Stimulated activated naive CD8-positive, alpha-beta T cell treated with anti-CD3 and anti-CD28 coated beads, Interleukin-15, amount 100 ng/mL, for 72 hours (primary cell): ENCODE results near the gene MEDAG.

Source experiments
- ATAC-seq: fragments of 150-1000 bp; cut with Tn5 transposase; 2 replicates; pipeline ENCODE4 v1.10.0; 2021; ENCODE audit warnings: mild to moderate bottlenecking, moderate library complexity
- DNase-seq, 2 donors: peaks; one replicate each; pipeline ENCODE4 v3.0.0; 2021 to 2022
- H3K27ac Mint-ChIP-seq, 2 donors: one replicate each; pipeline ENCODE4 v1.8.0; 2022; ENCODE audit warnings: mild to moderate bottlenecking in 2 of 2, mixed read lengths in 2 of 2, moderate library complexity in 2 of 2
- H3K27me3 Mint-ChIP-seq: one replicate; pipeline ENCODE4 v1.8.0; 2022; ENCODE audit warnings: mixed read lengths
- H3K4me1 Mint-ChIP-seq: one replicate; pipeline ENCODE4 v1.8.0; 2022; ENCODE audit warnings: mild to moderate bottlenecking, mixed read lengths
- H3K4me3 Mint-ChIP-seq, 2 donors: one replicate each; pipeline ENCODE4 v1.8.0; 2022; ENCODE audit warnings: mild to moderate bottlenecking in 2 of 2, mixed read lengths in 2 of 2, moderate library complexity in 1 of 2
- H3K9me3 Mint-ChIP-seq, 2 donors: one replicate each; pipeline ENCODE4 v1.8.0; 2022; ENCODE audit warnings: mixed read lengths in 2 of 2

MEDAG gene

GRCh38 chr13:30957258-30957943, 51.3 kb downstream of the MEDAG start:
- DNase-seq, result no peak
- H3K9me3 Mint-ChIP-seq, result peaks cover 12 to 25% of the 10 kb centered on the region in 2 donors
- H3K4me3 Mint-ChIP-seq, result no peak overlapping the region
- no peak for ATAC-seq
- no peak overlapping the region for H3K27ac Mint-ChIP-seq
- H3K27me3 Mint-ChIP-seq, result peaks cover 42% of the 10 kb centered on the region
- no peaks in the 10 kb centered on the region for H3K4me1 Mint-ChIP-seq

- no peak for DNase-seq
- H3K4me3 Mint-ChIP-seq, result no peak overlapping the region
- no peaks in the 10 kb centered on the region for H3K4me1 Mint-ChIP-seq
- H3K27ac Mint-ChIP-seq, result no peak overlapping the region
- no peak for ATAC-seq
- peaks cover 12 to 25% of the 10 kb centered on the region in 2 donors for H3K9me3 Mint-ChIP-seq
- peaks cover 43% of the 10 kb centered on the region for H3K27me3 Mint-ChIP-seq
Measured at GRCh38 chr13:30959678-30960077, 53.6 kb downstream of the MEDAG start.

- DNase-seq (no peak), ATAC-seq (no peak)
- Mint-ChIP-seq H3K27me3 (peaks cover 46% of the 10 kb centered on the region), H3K4me3 (no peak overlapping the region), H3K27ac (no peak overlapping the region), H3K4me1 (no peaks in the 10 kb centered on the region), H3K9me3 (peaks cover 2 to 15% of the 10 kb centered on the region in 2 donors)
Measured at GRCh38 chr13:30963791-30964190, 57.7 kb downstream of the MEDAG start.

GRCh38 chr13:30965380-30965779, 59.3 kb downstream of the MEDAG start:
- no peaks in the 10 kb centered on the region for H3K4me1 Mint-ChIP-seq
- peaks cover 60% of the 10 kb centered on the region for H3K27me3 Mint-ChIP-seq
- peaks cover 0 to 8% of the 10 kb centered on the region in 2 donors for H3K9me3 Mint-ChIP-seq

GRCh38 chr13:30966101-30966500, 60.0 kb downstream of the MEDAG start:
- no peak overlapping the region for H3K4me3 Mint-ChIP-seq
- peaks cover 68% of the 10 kb centered on the region for H3K27me3 Mint-ChIP-seq
- H3K4me1 Mint-ChIP-seq, result no peaks in the 10 kb centered on the region
- ATAC-seq (no peak), DNase-seq (no peak)
- no peak overlapping the region for H3K27ac Mint-ChIP-seq
- H3K9me3 Mint-ChIP-seq, result peaks cover 0 to 8% of the 10 kb centered on the region in 2 donors

More at GRCh38 chr13:30965380-30965779, 59.3 kb downstream of the MEDAG start:
- no peak for DNase-seq
- ATAC-seq, result no peak
- H3K4me3 Mint-ChIP-seq, result no peak overlapping the region
- no peak overlapping the region for H3K27ac Mint-ChIP-seq

GRCh38 chr13:30968846-30969245, 62.8 kb downstream of the MEDAG start:
- peaks cover 72% of the 10 kb centered on the region for H3K27me3 Mint-ChIP-seq
- no peak overlapping the region for H3K27ac Mint-ChIP-seq
- no peaks in the 10 kb centered on the region for H3K4me1 Mint-ChIP-seq
- DNase-seq (no peak), ATAC-seq (no peak)
- H3K4me3 Mint-ChIP-seq, result no peak overlapping the region
- no peaks in the 10 kb centered on the region for H3K9me3 Mint-ChIP-seq

- H3K27me3 Mint-ChIP-seq, result peaks cover 73% of the 10 kb centered on the region
Measured at GRCh38 chr13:30971575-30971974, 65.5 kb downstream of the MEDAG start.

GRCh38 chr13:30972888-30973377, 66.9 kb downstream of the MEDAG start:
- no peaks in the 10 kb centered on the region for H3K4me1 Mint-ChIP-seq

More at GRCh38 chr13:30971575-30971974, 65.5 kb downstream of the MEDAG start:
- Mint-ChIP-seq H3K27ac (no peak overlapping the region), H3K4me3 (no peak overlapping the region), H3K4me1 (no peaks in the 10 kb centered on the region), H3K9me3 (no peaks in the 10 kb centered on the region)
- no peak for DNase-seq
- ATAC-seq, result no peak

GRCh38 chr13:30974350-30974749, 68.3 kb downstream of the MEDAG start:
- H3K9me3 Mint-ChIP-seq, result no peaks in the 10 kb centered on the region

More at GRCh38 chr13:30972888-30973377, 66.9 kb downstream of the MEDAG start:
- no peak overlapping the region for H3K27ac Mint-ChIP-seq
- peaks cover 74% of the 10 kb centered on the region for H3K27me3 Mint-ChIP-seq
- no peak overlapping the region for H3K4me3 Mint-ChIP-seq
- H3K9me3 Mint-ChIP-seq, result no peaks in the 10 kb centered on the region
- no peak for DNase-seq
- no peak for ATAC-seq

More at GRCh38 chr13:30974350-30974749, 68.3 kb downstream of the MEDAG start:
- peaks cover 68% of the 10 kb centered on the region for H3K27me3 Mint-ChIP-seq
- H3K4me3 Mint-ChIP-seq, result no peak overlapping the region
- H3K4me1 Mint-ChIP-seq, result no peaks in the 10 kb centered on the region
- ATAC-seq, result no peak
- H3K27ac Mint-ChIP-seq, result no peak overlapping the region
- no peak for DNase-seq
